Left ventricle myocardium inferior (tissue), 1 donor: ENCODE data around the gene INTS14. TPM values are rescaled to one million over a fixed set of nuclear protein-coding genes. Genes with fewer than 3 reads are reported as not detected.
A peak's percentile ranks its signal among the peaks of the same experiment; 100 is the strongest.

Source experiments
- DNase-seq: peaks from one replicate; pipeline ENCODE4 v3.0.0-alpha.2; 2020
- H3K27ac ChIP-seq: fragments of 200-600 bp; replicated peaks from 2 replicates; pipeline ENCODE4 v1.8.0; 2021
- H3K27me3 ChIP-seq: fragments of 200-600 bp; 2 replicates; pipeline ENCODE4 v1.8.0; 2021; ENCODE audit warnings: low read depth
- H3K36me3 ChIP-seq: fragments of 200-600 bp; 2 replicates; pipeline ENCODE4 v1.8.0; 2021
- H3K4me1 ChIP-seq: fragments of 200-600 bp; 2 replicates; pipeline ENCODE4 v1.8.0; 2021
- H3K4me3 ChIP-seq: fragments of 200-600 bp; 2 replicates; pipeline ENCODE4 v1.8.0; 2021; ENCODE audit warnings: mild to moderate bottlenecking, moderate library complexity
- H3K9me3 ChIP-seq: fragments of 200-600 bp; replicated peaks from 2 replicates; pipeline ENCODE4 v1.8.0; 2021
- CTCF ChIP-seq: fragments of 200-600 bp; IDR thresholded peaks from 2 replicates; pipeline ENCODE4 v1.8.0; 2021; ENCODE audit warnings: antibody characterized with exemption, mild to moderate bottlenecking, borderline replicate concordance
- intact Hi-C: fragments of 100-400 bp; cut with micrococcal nuclease; formaldehyde crosslinking; loops from one replicate; pipeline ENCODE4 v1.11.0; 2022
- total RNA-seq: library from RNA; stranded (reverse); fragmentation: NEBNext Ultra II Directional; extraction: Animal tissue kit (Norgen Biotek cat#: 25700); gene quantifications from one replicate; pipeline ENCODE4 v1.2.1, GENCODE V29; 2021
- donor health status: DM: no; HTN: yes; CAD: no; lungs with severe emphysema.

INTS14 gene
- total RNA-seq, 1 donor from 2014 or later, result 12.2 TPM

- Histone ChIP-seq H3K36me3 (no peaks in the 10 kb centered on the region), H3K4me3 (no peak overlapping the region)
- no peak for TF ChIP-seq CTCF
Observed at GRCh38 chr15:65532738-65533051, 78.2 kb downstream of the INTS14 start.

GRCh38 chr15:65530318-65531111 lies 80.4 kb downstream of the INTS14 start, which contains the start of gene HACD3:
TSS of gene HACD3 (plus strand) at chr15:65530463. CDS start at chr15:65530632, 169 bp downstream.
- intact Hi-C loops, result no loop called here
- Histone ChIP-seq H3K36me3 (no peaks in the 10 kb centered on the region), H3K27me3 (no peaks in the 10 kb centered on the region), H3K9me3 (no peaks in the 10 kb centered on the region), H3K4me1 (peaks cover 35% of the 10 kb centered on the region), H3K27ac (peak within 1 kb of the TSS; percentile 81), H3K4me3 (peak within 1 kb of the TSS; percentile 99)
- peak; percentile 16 for TF ChIP-seq CTCF
- peak; percentile 88 for DNase-seq

More at GRCh38 chr15:65532738-65533051, 78.2 kb downstream of the INTS14 start:
- Histone ChIP-seq H3K27me3 (no peaks in the 10 kb centered on the region), H3K27ac (no peak overlapping the region), H3K9me3 (no peaks in the 10 kb centered on the region), H3K4me1 (peaks cover 35% of the 10 kb centered on the region)
- DNase-seq, result no peak
- intact Hi-C loops, result no loop called here

GRCh38 chr15:65529762-65530317 lies 81.1 kb downstream of the INTS14 start:
- intact Hi-C loops, result no loop called here

More at GRCh38 chr15:65529762-65530317, 81.1 kb downstream of the INTS14 start:
- Histone ChIP-seq H3K36me3 (no peaks in the 10 kb centered on the region), H3K4me1 (peaks cover 35% of the 10 kb centered on the region), H3K27me3 (no peaks in the 10 kb centered on the region), H3K27ac (peak overlapping the region; percentile 81), H3K4me3 (peak overlapping the region; percentile 99), H3K9me3 (no peaks in the 10 kb centered on the region)
- DNase-seq, result no peak
- no peak for TF ChIP-seq CTCF

Other genes starting within 250 kb of the INTS14 start
- gene IGDCC3, start 233.1 kb downstream of the INTS14 start, total RNA-seq, result 0.16 TPM
- 0.96 TPM for gene IGDCC4, start 188.2 kb downstream of the INTS14 start, total RNA-seq
- 39.9 TPM for gene DPP8, start 93.4 kb downstream of the INTS14 start, total RNA-seq
- gene HACD3, start 80.7 kb downstream of the INTS14 start, total RNA-seq, result 8.9 TPM
- 2.3 TPM for gene SLC24A1, start 10.8 kb upstream of the INTS14 start, total RNA-seq
- 13.5 TPM for gene DENND4A, start 181.2 kb upstream of the INTS14 start, total RNA-seq